Dermis blood vessel endothelial cell (primary cell): Measurements from ENCODE around the gene DNAJC16. TPM values are rescaled to one million over a fixed set of nuclear protein-coding genes. Genes with fewer than 3 reads are reported as not detected.
"Not testable (repeated sequence)": the region's sequence is repeated elsewhere in the genome, so short reads cannot be mapped to it uniquely, and the experiment has no call there.

Source experiments
- DNase-seq: peaks from one replicate; pipeline ENCODE4 v3.0.0; 2010
- total RNA-seq: library from RNA; depleted of rRNA; stranded (reverse); fragments of >200 nt; gene quantifications from 2 replicates; pipeline ENCODE4 v1.2.3, GENCODE V29; 2014

The DNAJC16 gene
- total RNA-seq, 1 donor from 2014 or later: 15.1 TPM

DNA sequence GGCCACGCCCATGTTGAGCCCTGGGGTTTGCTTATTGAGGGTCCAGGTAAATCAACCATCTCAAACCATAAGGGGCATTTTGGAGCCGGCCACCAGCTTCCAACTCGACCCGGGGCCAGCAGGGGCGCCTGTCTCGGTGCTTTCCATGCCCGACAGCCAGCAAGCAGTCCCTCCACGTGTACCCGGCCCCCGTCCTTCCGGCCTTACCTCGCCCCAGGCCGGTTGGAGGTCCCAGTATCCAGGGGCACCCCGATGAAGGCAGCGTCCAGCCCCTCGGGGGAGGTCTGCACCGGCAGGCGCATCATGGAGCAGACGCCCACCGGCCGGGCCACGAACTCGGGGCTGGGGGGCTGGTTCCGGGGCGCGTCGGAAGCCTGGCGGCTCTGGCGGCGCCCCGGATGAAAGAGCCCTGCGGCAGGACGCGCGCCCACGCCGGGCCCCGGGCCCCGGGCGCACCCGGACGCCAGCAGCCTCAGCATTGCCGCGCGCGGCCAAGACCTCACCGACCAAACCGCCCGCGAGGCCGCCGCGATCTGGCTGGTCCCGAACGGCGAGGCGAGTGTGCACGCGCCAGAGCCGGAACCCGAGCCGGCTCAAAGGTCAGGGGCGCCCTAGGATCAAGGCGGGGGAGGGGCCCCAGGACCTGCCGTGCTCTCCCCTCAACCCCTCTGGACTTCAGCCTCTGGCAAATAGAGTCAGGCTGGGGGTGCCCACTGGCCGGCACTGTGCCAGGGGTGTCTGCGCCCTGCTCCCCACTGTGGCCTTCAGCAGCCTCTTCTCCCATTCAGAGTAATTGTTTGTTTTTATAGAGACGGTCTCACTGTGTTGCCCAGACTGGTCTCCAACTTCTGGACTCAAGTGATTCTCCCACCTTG lies 58.1 kb downstream of the DNAJC16 start, which contains the start of gene AGMAT:
Gene AGMAT, minus strand, starts transcription at position 563 of the 875 bp plus-strand sequence. Its CDS starts 84 bp downstream, at position 479.
- peak; percentile 48 for DNase-seq

DNA sequence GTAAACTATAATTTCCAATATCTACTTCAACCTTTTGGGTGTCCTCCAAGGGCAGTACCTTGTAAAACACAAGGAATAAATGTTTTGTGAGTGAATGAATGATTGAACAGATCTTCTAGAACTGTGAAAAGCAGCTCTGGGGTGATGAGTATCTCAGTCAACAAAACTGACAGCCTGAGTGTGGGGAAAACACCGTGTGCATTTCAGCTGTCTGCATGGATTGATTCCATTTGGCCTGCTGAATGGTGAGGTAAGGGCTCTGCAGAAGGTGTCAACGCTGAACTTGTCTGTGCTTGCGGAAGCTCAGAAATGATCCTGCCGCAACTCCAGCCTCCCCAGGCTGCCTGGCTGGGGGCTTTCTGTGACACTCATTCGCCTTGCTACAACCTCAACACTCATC lies 65.6 kb downstream of the DNAJC16 start:
- no peak for DNase-seq

DNA sequence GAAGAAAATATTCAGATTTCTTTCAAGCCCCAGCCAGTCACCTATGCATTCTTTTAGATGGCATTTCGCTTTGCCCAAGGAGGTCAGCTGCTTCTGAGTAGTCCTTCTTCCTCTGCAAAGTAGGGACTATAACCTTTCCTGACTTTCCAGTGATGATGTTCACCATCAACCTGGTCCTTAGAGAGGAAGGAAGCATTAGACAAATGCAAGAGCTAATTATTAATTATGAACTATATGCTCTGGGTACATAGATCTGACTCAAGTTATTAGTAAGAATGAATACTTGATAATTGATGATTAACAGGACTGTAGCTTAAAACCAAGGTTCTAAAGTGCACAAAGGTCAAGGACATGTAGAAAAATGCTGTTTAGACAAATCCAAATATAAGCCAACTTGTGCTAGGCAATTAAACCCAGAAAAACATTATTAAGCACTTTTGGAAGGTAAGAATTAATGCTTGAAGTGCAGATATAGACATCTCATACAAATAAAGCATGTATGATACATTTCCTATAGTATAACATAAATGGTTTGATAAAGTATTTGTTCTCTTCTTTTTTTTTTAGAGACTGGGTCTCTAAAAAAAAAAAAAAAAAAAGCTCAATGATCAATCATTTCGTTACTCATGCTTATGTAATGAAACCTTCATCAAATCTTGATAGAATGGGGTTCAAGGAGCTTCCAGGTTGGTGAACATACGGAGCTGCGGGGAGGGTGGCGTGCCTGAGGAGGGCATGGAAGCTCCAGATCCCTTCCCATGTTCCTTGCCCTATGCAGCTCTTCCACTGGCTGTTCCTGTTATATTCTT lies 69.4 kb downstream of the DNAJC16 start:
- no peak for DNase-seq

DNA sequence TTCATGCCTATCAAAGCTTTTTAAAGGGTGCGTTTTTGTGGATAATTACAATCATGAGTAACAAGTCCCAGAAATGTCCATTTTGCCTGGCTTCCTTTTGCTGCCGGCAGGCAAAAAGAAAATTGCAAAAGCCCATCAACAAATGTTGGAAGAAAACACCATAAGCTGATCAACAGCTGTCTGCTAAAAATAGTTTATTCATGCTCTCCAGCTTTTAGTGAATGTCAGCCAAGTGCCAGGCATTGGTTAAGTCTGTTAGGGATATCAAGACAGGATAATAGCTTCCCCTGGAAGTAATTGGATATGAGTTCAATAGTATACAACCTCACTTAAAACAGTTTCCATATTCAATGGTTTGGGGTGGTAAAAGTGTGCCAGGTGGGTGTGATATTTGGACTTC lies 71.8 kb downstream of the DNAJC16 start:
- no peak for DNase-seq

DNA sequence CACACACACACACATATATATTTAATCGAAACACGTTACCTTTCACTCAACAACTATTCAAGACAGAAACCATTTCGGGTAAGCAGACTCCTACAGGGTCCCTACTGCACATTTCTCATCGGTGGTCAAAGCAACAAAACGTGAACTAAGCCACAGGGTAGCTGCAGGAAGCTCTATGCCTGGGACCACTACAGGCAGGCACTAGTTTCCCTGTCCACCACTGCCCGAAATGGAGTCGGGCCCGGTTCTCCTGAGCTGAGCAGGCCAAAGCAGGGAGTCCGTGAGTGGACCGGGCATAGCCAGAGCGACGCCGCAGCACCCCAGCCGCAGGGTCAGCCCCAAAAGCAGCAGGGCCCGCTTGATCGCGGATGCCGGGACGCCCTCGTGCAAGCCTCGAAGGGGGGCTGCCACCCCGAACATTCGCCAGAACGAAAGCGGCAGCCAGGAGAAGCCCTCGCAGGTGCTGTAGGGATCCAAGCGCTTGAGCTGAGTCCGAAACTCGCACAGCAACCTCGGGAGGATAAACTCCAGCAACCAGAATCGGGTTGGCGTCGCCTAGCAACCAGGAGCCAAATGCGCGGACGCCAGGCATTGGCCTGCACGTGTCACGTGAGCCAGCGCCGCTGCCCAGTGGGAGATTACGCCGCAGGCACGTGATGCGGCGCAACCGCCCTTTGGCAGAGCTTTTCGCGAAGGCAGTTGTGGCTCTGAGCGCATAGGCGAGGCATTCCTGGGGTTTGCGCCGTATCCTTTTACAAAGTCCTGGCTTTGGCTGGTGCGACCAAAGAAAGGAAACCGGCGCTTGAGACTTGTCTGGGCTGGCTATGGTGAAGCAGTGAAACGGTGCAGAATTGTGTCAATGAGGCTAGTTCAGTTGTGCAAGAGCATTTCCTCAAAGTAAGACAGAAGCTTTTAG lies 76.7 kb downstream of the DNAJC16 start:
- peak; percentile 96 for DNase-seq

DNA sequence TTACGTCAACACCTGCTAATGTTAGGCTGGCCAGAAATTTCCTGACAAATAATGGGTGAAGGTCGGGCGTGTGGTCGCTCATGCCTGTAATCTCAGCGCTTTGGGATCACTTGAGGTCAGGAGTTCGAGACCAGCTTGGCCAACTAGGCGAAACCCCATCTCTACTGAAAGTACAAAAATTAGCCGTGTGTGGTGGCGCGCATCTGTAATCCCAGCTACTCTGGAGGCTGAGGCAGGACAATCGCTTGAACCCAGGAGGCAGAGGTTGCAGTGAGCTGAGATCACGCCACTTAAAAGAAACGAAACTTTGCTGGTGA lies 77.3 kb downstream of the DNAJC16 start:
- DNase-seq: not testable (repeated sequence)

DNA sequence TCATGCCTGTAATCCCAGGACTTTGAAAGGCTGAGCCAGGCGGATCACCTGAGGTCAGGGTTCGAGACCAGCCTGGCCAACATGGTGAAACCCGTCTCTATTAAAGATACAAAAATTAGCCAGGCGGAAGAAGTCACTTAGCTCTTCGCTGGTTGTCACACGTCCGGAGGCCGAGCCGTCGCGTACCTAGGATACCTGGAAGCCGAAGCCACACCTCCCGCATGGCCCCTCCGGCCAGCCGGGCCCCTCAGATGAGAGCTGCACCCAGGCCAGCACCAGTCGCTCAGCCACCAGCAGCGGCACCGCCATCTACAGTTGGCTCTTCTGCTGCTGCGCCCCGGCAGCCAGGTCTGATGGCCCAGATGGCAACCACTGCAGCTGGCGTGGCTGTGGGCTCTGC lies 77.8 kb downstream of the DNAJC16 start:
- DNase-seq: not testable (repeated sequence)

DNA sequence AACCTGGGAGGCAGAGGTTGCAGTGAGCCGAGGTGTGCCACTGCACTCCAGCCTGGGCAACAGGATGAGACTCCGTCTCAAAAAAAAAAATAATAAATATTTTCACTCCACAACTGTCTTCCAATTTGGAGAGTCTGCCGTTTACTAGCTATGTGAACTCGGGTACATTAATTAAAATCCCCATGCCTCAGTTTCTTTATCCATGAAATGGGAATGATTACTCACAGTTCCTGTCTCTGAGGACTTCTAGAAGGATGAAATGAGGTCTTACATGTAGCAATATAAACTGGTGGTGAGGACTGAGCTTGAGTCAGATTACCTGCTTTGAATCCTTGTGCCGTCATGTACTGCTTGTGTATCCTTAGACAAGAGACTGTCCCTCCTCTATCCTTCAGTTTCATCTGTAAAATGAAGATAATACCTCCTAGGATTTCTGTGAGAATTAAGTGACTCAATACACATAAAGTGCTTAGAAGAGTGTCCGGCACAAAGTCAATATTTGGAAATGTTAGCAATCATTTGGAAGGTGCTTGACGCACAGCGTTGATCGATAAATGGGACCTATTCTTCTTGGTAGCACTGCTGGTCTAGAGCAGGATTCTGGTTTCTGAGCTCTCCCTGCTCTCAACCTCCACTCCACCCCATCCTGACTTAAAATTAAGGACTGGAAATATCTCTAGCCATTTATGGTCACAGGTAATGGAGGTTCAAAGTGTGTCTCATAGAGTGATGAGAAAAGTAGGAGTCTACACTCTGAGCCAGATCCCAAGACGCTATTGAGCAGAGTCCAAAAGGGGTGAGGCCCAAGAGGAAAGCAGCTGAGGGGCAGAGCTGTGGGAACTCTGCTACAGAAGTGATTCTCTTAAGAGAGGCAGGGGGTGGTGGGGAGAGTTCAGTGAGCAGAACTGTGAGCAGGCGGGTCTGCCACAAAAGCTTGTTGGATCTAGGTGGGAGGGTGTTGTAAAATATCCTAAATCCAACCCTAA lies 79.0 kb downstream of the DNAJC16 start:
- DNase-seq: no peak

DNA sequence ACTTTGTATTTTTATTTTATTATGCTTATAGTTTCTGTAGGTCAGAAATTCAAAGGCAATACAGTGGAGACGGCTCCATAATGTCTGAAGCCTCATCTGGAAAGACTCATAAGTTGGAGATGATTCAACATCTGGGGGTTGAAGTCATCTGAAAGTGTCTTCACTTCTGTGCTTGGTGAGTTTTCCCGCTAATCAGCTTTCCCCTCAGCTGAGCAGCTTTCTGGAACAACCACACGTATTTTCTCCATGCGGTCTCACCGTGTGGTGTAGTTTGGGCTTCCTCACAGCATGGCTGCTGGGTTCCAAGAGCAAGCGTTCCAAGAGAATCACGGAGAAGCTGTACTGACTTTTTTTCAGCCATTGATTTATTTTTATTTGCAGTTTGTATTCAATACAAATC lies 83.0 kb downstream of the DNAJC16 start:
- DNase-seq: no peak

DNA sequence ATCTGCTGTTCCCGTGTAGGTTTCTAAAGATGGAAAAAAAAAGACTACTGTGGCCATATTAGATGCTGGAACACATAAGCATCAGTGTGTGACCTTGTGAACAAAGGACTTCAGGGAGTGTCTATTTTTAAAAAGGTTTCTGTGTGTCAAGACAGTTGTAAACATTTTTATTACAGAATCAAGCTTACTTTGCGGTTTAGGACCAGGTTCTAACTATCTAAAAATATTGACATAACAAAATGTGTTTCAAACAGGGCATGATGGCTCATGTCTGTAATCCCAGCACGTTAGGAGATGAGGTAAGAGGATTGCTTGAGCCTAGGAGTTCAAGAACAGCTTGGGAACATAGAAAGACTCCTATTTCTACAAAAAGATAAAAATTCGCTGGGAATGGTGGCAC lies 83.5 kb downstream of the DNAJC16 start:
- DNase-seq: no peak

DNA sequence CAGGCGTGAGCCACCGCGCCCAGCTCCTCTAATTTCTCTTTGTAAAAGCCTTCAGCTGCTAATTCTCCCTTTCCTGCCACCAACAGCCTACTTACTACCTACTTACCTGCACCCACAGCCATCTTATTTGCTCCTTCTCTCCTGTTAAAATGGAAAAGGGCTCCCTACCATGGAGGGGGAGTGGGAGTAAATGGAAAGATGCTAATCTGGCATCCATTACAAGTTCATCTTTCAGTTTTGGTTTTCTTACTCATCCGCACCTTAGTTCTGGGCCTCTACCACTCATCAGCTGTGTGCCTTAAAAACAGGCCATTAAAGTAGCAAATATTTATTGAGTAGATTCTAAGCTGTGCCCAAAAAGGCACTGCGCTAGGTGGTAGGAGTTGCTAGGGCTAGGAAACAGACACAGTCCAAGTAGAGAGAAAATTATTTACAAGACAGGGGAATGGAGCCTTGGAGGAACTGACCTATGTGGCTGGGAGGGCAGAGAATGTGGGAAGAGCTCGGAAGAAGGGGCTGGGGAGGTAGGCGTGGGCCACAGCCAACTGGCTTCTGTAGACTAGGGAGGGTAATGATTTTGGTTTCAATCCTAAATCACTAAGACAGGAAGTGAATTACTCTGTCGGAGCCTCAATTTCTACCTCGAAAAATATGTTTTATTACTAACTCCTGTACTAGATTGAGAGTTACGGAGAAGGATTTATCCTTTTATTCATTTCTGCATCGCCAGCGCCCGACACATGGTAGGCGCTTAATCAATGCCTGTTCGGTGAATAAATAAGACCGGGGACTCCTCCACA lies 89.9 kb downstream of the DNAJC16 start:
- DNase-seq: peak; percentile 47

DNA sequence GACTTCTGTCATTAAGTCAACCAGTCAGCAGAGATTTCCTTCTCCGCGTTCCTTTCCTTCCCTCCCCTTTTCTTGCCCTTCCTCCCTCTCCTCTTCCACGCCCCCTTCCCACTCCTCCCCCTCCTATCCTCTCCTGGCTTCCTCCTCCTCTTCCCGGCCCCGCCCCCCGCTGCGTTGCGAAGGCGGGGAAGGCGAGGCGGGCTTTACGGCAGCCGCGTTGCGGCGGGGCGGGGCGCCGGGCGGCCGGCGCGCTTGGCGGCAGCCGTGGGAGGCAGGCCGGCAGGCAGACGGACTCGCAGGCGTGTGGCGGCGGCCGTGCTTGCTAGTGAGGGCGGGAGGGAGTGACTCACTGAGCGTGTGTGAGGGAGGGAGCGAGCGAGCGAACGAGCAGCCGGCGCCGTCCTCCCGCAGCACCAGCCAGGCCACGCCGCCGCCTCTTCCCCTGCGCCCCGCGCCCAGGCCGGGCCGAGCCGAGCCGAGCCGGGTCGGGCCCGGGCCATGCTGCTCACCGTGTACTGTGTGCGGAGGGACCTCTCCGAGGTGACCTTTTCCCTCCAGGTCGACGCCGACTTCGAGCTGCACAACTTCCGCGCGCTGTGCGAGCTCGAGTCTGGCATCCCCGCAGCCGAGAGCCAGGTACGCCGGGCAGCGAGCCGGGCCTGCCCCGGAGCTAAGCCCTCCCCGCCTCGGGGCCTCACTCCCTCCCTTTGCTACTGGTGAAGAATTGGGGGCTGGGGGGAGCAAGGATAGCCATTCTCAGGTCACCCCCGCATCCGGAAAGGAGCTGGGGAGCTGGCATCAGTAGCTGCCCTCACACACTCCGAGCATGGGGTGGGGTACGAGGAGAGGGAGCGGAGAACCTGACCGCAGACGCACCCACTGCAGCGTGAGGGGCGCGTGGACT lies 90.8 kb downstream of the DNAJC16 start, which contains the start of gene DDI2:
Gene DDI2, plus strand, starts transcription at position 286 of the 904 bp plus-strand sequence. Its CDS starts 213 bp downstream, at position 499.
- DNase-seq: peak; percentile 97

DNA sequence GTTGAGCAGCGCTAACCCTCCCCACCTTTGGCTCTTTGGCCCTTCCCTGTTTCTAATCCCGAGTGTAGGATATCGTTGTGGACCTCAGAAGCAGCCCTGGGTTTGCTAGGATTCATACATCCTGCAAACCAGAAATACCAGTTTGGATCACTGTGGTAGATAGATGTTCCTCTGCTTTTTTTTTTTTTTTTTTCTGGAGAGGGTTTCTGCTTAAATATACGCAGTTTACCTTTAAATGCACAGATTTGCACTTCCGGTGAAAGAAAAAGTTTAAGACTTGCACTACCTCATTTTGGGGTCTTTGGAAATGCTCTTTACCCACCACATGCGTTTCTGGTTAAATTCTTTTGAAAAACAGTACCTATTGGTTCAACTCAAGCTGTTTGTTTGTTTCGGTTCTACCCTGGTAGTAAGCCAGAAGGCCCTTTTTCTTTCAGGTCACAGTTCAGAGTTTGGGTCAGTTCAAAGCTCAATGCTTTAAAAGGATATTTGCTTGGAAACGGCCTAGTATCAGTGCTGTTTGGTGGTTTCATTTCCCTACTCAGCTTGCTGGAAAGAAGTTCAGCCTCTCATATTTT lies 91.5 kb downstream of the DNAJC16 start:
- DNase-seq: peak; percentile 26

DNA sequence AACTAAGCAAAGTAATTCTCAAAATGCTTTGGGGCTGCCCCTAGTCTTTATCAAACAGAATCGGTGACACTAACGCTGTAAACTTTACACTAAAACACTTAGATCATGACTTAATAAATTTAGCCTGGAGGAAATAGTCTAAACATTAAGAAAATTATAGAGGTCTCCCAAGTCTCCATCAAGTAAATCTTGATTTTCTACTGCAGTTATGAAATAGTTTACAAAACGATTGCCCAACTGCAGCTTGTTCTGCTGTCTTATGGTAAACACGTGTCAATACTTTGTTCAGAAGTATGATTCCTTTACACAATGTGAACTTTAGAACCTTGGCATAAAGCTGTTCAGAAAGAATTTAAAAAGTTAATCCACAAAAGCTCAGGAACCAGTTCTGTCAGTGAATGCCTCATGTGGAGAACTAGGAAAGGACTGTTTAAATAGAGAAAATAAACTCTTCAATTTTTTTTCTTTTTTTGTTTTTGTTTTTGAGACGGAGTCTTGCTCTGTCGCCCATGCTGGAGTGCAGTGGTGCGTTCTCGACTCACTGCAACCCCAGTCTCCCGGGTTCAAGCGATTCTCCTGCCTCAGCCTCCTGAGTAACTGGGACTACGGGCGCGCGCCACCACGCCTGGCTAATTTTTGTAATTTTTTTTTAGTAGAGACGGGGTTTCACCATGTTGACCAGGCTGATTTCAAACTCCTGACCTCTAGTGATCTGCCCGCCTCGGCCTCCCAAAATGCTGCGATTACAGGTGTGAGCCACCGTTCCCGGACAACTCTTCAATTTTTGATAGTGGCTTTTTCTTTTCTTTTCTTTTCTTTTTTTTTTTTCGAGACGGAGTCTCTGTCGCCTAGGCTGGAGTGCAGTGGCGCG lies 92.2 kb downstream of the DNAJC16 start:
- DNase-seq: peak; percentile 21

DNA sequence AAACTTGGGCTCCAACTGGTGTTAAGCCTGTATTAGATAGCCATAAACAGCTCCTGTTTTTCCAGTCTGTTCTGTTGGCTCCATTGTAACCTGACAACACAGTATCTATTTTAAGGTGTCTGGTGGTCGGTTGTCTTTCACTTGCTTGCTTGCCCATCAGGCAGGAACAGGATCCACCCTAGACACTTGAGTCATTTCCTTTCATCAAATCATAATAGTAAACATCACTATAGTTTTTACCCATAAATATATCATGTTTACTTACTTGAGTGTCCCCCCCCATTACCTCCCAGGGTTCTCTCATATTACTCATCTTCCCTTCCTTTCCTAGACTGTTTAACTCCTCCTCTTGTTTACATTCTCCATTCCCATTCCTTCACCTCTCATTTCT lies 93.5 kb downstream of the DNAJC16 start:
- peak; percentile 66 for DNase-seq

DNA sequence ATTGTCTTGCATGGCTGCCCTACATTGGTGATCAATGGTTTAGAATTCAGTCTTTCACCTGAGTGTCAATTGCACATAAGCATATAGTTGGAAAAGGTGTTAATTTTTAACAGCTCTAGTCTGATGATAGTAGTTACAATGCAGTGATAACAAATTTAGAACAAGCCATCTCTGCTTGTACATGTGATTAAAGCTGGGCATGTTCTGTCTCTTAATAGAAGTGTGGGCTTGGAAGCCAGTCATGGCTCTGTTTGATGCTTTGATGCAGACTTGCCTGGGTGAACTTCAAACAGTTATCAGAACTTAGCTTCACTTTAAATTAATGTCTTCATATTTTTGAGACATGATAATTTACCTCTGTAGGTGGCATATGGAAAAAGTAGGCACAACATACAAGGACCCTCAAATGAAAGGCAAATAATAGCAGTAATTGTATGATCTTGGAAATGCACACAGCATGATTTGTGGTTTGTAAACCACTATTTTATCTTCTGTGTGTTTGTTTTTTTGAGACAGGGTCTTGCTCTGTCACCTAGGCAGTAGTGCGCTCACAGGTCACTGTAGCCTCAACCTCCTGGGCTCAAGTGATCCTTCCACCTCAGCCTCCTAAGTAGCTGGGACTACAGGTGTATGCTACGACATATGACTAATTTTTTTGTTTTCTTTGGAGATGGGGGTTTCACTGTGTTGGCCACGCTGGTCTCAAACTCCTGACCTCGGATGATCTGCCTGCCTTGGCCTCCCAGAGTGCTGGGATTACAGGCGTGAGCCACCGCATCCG lies 94.4 kb downstream of the DNAJC16 start:
- DNase-seq: no peak

DNA sequence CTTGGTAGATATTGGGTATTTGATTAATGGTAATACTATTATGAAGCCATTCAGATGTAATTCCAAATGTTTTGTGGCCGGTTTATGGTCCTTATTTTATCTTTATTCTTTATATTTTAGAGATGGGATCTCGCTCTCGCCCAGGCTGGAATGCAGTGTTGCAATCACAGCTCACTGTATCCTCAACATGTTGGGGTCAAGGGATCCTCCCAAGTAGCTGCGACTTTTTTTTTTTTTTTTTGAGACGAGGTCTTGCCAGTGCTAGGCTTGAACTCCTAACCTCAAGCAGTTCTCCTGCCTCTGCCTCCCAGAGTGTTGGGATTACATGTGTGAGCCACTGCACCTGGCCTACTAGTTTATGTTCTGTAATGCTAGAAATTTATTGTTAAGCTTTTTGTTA lies 95.3 kb downstream of the DNAJC16 start:
- DNase-seq: no peak
